Ishikawa (cell line): Measurements from ENCODE around the gene CTRB2.

ENCODE experiments used
- CEBPB ChIP-seq: IDR thresholded peaks from 2 replicates; pipeline ENCODE4 v1.6.1; 2012
- CREB1 ChIP-seq: IDR thresholded peaks from 2 replicates; pipeline ENCODE4 v1.6.1; 2012; ENCODE audit warnings: low read depth
- EGR1 ChIP-seq: IDR thresholded peaks from 2 replicates; pipeline ENCODE4 v1.6.1; 2012
- EP300 ChIP-seq: IDR thresholded peaks from 2 replicates; pipeline ENCODE4 v1.6.1; 2012; ENCODE audit warnings: borderline replicate concordance
- FOXM1 ChIP-seq: IDR thresholded peaks from 2 replicates; pipeline ENCODE4 v1.6.1; 2012; ENCODE audit warnings: low read depth, borderline replicate concordance
- NFIC ChIP-seq: IDR thresholded peaks from 2 replicates; pipeline ENCODE4 v1.6.1; 2012
- RAD21 ChIP-seq: IDR thresholded peaks from 2 replicates; pipeline ENCODE4 v1.6.1; 2012; ENCODE audit warnings: low read depth
- REST ChIP-seq: IDR thresholded peaks from 2 replicates; pipeline ENCODE4 v1.6.1; 2012; ENCODE audit warnings: low read depth, mild to moderate bottlenecking
- TAF1 ChIP-seq: IDR thresholded peaks from 2 replicates; pipeline ENCODE4 v1.6.1; 2012; ENCODE audit warnings: low read depth, mild to moderate bottlenecking
- TCF12 ChIP-seq: IDR thresholded peaks from 2 replicates; pipeline ENCODE4 v1.6.1; 2012; ENCODE audit warnings: low read depth
- TEAD4 ChIP-seq: IDR thresholded peaks from 2 replicates; pipeline ENCODE4 v1.6.1; 2012
- YY1 ChIP-seq: IDR thresholded peaks from 2 replicates; pipeline ENCODE4 v1.6.1; 2012; ENCODE audit warnings: low read depth
- ZBTB7A ChIP-seq: IDR thresholded peaks from 2 replicates; pipeline ENCODE4 v1.6.1; 2012; ENCODE audit warnings: low read depth
- TF ChIP-seq, protein P1 (sequence below): IDR thresholded peaks from 2 replicates; pipeline ENCODE4 v1.6.1; 2012
- TF ChIP-seq, protein P2 (sequence below): IDR thresholded peaks from 2 replicates; pipeline ENCODE4 v1.6.1; 2012

Gene CTRB2

GRCh38 chr16:75197522-75198134 lies 9.3 kb downstream of the CTRB2 start:
- TF ChIP-seq, protein P1, sequence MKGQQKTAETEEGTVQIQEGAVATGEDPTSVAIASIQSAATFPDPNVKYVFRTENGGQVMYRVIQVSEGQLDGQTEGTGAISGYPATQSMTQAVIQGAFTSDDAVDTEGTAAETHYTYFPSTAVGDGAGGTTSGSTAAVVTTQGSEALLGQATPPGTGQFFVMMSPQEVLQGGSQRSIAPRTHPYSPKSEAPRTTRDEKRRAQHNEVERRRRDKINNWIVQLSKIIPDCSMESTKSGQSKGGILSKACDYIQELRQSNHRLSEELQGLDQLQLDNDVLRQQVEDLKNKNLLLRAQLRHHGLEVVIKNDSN = no peak
- TF ChIP-seq NFIC = no peak
- TF ChIP-seq ZBTB7A = no peak
- no peak for TF ChIP-seq EGR1
- TF ChIP-seq RAD21 = no peak
- no peak for TF ChIP-seq CREB1
- no peak for TF ChIP-seq EP300
- TF ChIP-seq TEAD4 = no peak

GRCh38 chr16:75196836-75197235 lies 10.1 kb downstream of the CTRB2 start:
- TF ChIP-seq RAD21 = no peak
- no peak for TF ChIP-seq NFIC
- TF ChIP-seq CEBPB = no peak
- no peak for TF ChIP-seq YY1
- no peak for TF ChIP-seq TAF1

DNA sequence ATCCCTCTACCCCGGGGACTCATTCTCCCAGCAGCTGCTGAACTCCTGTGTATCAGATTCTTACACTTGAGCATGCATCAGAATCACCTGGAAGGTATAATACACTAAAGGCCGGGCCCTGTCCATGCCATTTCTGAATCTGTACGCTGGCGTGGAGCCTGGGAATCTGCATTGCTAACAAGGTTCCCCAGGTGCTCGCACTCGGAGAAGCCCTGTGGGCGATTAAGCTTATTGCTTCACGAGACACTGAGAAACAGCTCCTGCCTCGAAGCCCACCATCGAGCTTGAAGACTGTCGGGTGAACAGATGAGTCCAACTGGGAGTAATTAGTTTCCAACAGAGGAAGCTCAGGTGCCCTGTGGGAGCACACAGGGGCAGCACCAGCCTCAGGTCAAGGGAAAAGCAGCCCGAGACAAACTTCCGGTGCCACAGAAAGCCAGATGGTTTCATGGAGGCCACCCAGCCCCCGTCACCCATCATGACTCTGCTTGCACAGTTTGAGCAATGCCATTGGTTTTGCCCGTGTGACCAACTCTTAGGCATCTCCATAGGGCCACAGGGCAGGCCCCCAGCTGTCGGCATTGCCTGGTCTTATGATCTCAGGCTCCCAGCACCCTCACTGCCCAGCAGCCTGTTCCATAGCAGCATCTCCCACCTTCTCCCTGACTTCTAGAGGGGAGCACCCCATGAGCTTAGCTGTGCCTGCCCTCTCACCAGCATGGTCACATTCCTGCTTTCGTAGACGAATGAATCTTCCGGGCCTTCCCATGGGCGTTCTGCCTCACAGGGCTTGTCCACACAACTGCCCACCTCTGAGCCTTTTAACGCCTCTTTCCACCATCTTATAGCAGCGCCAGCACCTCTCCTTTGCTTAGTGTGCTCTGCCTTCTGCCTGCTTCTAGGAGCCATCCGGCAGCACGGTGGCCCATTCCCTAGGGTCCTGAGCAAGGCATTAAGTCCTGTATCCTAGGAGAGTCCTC lies 10.9 kb downstream of the CTRB2 start:
- TF ChIP-seq CEBPB = no peak
- no peak for TF ChIP-seq ZBTB7A
- no peak for TF ChIP-seq FOXM1
- no peak for TF ChIP-seq REST
- no peak for TF ChIP-seq NFIC
- no peak for TF ChIP-seq YY1
- TF ChIP-seq CREB1 = no peak
- no peak for TF ChIP-seq EGR1
- no peak for TF ChIP-seq RAD21
- no peak for TF ChIP-seq TAF1
- TF ChIP-seq TCF12 = no peak
- TF ChIP-seq TEAD4 = no peak
- TF ChIP-seq, protein P2, sequence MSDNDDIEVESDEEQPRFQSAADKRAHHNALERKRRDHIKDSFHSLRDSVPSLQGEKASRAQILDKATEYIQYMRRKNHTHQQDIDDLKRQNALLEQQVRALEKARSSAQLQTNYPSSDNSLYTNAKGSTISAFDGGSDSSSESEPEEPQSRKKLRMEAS = no peak
- no peak for TF ChIP-seq EP300
- TF ChIP-seq, protein P1 = no peak

DNA sequence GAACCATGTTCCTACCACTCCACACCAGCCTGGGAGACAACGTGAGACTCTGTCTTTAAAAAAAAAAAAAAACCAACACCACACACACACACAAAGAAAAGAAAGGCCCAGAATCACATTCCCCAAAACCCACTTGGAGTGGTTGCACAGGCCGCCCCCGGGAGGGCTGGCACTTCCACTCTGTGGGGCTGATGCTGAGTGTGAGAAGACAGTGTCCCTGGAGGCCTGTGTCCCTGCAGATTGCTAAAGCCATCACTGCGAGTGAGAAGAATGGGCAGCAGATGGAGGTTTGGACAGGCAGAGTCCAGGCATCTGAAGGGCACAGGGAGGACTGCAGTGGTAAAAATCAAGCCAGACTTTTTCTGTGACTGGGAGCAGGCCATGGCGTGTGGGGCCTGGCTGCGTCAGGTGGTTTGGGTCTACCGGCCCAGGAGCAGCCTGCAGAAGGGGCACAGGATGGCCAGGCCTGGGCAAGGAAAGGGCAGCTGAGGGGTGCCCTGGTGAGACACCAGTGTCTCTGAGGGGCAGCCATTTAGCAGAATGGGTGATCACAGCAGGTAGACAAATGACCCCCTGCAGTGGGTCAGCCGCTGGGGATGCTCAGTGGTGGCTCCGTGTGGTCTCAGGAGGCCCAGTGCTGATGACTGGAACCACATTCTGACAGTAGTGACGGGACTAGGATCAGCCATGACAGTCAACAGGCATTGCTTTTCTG lies 13.1 kb downstream of the CTRB2 start:
- TF ChIP-seq RAD21 (no peak), TAF1 (no peak), CEBPB (no peak), EGR1 (no peak), ZBTB7A (no peak), TEAD4 (no peak), TCF12 (no peak), FOXM1 (no peak), EP300 (no peak), NFIC (no peak), REST (no peak), CREB1 (no peak), YY1 (no peak)
- TF ChIP-seq, protein P2 = no peak
- TF ChIP-seq, protein P1 = no peak
